Stromal cell of bone marrow (primary cell): ENCODE results near the gene MYO15B.

Experiments
- DNase-seq: peaks from one replicate; pipeline ENCODE4 v3.0.0-alpha.2; 2012; ENCODE audit warnings: low read depth

The MYO15B gene

GRCh38 chr17:75558666-75559530, 28.7 kb upstream of the MYO15B start:
- DNase-seq: no peak

- no peak for DNase-seq
These were observed 27.6 kb upstream of the MYO15B start for GRCh38 chr17:75559958-75560533.

- peak; percentile 18 for DNase-seq
These were observed 25.5 kb upstream of the MYO15B start for GRCh38 chr17:75561927-75562603.

- no peak for DNase-seq
These were observed 24.4 kb upstream of the MYO15B start for GRCh38 chr17:75563063-75563758.

- no peak for DNase-seq
These were observed 23.4 kb upstream of the MYO15B start for GRCh38 chr17:75564195-75564594.

GRCh38 chr17:75565066-75565465, 22.5 kb upstream of the MYO15B start:
- peak; percentile 19 for DNase-seq

- DNase-seq: no peak
These were observed 22.0 kb upstream of the MYO15B start for GRCh38 chr17:75565618-75566017.

GRCh38 chr17:75566416-75566815, 21.2 kb upstream of the MYO15B start:
- DNase-seq: no peak

GRCh38 chr17:75566834-75567233, 20.8 kb upstream of the MYO15B start:
- DNase-seq: no peak

GRCh38 chr17:75568412-75569255, 19.0 kb upstream of the MYO15B start:
- DNase-seq: no peak

- DNase-seq: no peak
These were observed 17.4 kb upstream of the MYO15B start for GRCh38 chr17:75570034-75570676.

GRCh38 chr17:75570772-75571171, 16.8 kb upstream of the MYO15B start:
- DNase-seq: no peak

GRCh38 chr17:75571197-75571884, 16.3 kb upstream of the MYO15B start:
- DNase-seq: no peak

- no peak for DNase-seq
These were observed 15.8 kb upstream of the MYO15B start for GRCh38 chr17:75571885-75572215.

GRCh38 chr17:75572713-75573539, 14.7 kb upstream of the MYO15B start:
- DNase-seq: no peak

- no peak for DNase-seq
These were observed 14.1 kb upstream of the MYO15B start for GRCh38 chr17:75573540-75573957.

- DNase-seq: no peak
These were observed 13.6 kb upstream of the MYO15B start for GRCh38 chr17:75573994-75574393.

- DNase-seq: no peak
These were observed 13.1 kb upstream of the MYO15B start for GRCh38 chr17:75574404-75575036.

GRCh38 chr17:75575197-75575596, 12.4 kb upstream of the MYO15B start:
- no peak for DNase-seq
